Colonic mucosa (tissue), 4 donors: ENCODE measurements around the gene ATP9B. TPM values are rescaled to one million over a fixed set of nuclear protein-coding genes. Genes with fewer than 3 reads are reported as not detected.

Source experiments
- DNase-seq: peaks from one replicate; pipeline ENCODE4 v3.0.0-alpha.2; 2020
- H3K27ac ChIP-seq: fragments of 200-600 bp; one replicate; pipeline ENCODE4 v1.8.0; 2021
- H3K27me3 ChIP-seq: fragments of 200-600 bp; one replicate; pipeline ENCODE4 v1.8.0; 2021
- H3K36me3 ChIP-seq: fragments of 200-600 bp; one replicate; pipeline ENCODE4 v1.8.0; 2021
- H3K4me1 ChIP-seq: fragments of 200-600 bp; one replicate; pipeline ENCODE4 v1.8.0; 2021; ENCODE audit warnings: mild to moderate bottlenecking
- H3K4me3 ChIP-seq: fragments of 200-600 bp; one replicate; pipeline ENCODE4 v1.8.0; 2021
- H3K9ac ChIP-seq, 2 donors: one replicate each; pipeline ENCODE4 v1.7.0; 2013; ENCODE audit warnings: control low read depth in 2 of 2, low read depth in 2 of 2, low read length in 2 of 2
- H3K9me3 ChIP-seq: fragments of 200-600 bp; one replicate; pipeline ENCODE4 v1.8.0; 2021
- intact Hi-C: fragments of 100-400 bp; cut with DNase I; formaldehyde crosslinking; loops from one replicate; pipeline ENCODE4 v1.14.1; 2022
- total RNA-seq, 2 donors: library from RNA; stranded (reverse); fragmentation: NEBNext Ultra II Directional in 1 of 2; extraction: Animal tissue kit (Norgen Biotek cat#: 25700) in 1 of 2; gene quantifications; one replicate each; pipeline ENCODE4 v1.2.1, GENCODE V29; 2021
- TF ChIP-seq, protein P1 (sequence below): fragments of 200-600 bp; IDR thresholded peaks from one replicate; pipeline ENCODE4 v1.8.0; 2022; ENCODE audit warnings: antibody characterized with exemption, mild to moderate bottlenecking
- donor health status: healthy.
- donor health status: DM: no; HTN: no; CAD: no.
- donor health status: DM: no; HTN: no; CAD: no.

ATP9B gene
- total RNA-seq, 2 donors from 2014 or later: 20.4 to 30.3 TPM

DNA sequence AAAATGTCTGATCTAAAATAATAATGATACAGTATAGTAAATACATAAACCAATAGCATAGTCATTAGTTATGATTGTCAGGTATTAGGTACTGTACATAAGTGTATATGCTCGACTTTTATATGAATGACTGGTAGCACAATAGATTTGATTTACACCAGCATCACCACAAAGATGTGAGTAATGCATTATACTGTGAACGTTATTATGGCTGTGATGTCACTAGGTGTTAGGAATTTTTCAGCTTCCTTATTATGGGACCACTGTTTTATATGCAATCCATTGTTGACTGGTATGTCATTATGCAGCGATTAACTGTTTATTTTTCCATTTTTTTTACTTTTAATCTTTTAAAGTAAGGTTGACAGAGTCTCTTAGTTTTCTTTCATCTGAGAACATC, 23.7 kb downstream of the ATP9B start:
- Histone ChIP-seq H3K4me3 (no peak overlapping the region), H3K27me3 (no peaks in the 10 kb centered on the region), H3K27ac (no peak overlapping the region), H3K9me3 (no peaks in the 10 kb centered on the region), H3K4me1 (no peaks in the 10 kb centered on the region), H3K36me3 (no peaks in the 10 kb centered on the region), H3K9ac (no peak overlapping the region)
- TF ChIP-seq, protein P1, sequence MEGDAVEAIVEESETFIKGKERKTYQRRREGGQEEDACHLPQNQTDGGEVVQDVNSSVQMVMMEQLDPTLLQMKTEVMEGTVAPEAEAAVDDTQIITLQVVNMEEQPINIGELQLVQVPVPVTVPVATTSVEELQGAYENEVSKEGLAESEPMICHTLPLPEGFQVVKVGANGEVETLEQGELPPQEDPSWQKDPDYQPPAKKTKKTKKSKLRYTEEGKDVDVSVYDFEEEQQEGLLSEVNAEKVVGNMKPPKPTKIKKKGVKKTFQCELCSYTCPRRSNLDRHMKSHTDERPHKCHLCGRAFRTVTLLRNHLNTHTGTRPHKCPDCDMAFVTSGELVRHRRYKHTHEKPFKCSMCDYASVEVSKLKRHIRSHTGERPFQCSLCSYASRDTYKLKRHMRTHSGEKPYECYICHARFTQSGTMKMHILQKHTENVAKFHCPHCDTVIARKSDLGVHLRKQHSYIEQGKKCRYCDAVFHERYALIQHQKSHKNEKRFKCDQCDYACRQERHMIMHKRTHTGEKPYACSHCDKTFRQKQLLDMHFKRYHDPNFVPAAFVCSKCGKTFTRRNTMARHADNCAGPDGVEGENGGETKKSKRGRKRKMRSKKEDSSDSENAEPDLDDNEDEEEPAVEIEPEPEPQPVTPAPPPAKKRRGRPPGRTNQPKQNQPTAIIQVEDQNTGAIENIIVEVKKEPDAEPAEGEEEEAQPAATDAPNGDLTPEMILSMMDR: no peak
- intact Hi-C loops: no loop called here
- no peak for DNase-seq

DNA sequence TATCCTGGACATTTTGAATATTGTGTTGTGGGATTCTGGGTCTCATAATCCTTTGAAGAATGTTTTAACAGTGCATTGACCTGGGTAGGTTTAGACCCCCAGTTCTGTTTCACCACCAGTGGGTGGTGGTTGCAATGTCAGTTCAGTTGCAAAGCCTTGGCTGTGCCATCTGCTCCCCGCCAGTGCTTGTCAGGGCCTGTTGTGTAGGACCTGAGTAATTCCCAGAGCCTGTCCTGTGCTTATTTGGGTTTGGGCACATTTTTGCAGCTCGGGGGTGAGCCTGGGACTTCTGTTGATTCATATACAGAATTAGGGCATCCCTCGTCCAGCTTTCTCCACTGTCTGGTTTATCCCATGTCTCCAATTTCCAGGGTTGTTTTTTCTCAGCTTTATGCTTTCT, 24.8 kb downstream of the ATP9B start:
- H3K27me3 ChIP-seq: no peaks in the 10 kb centered on the region
- no peak overlapping the region for H3K4me3 ChIP-seq
- H3K9me3 ChIP-seq: no peaks in the 10 kb centered on the region
- intact Hi-C loops: no loop called here
- no peak overlapping the region for H3K9ac ChIP-seq
- TF ChIP-seq, protein P1: no peak
- no peak overlapping the region for H3K27ac ChIP-seq
- no peaks in the 10 kb centered on the region for H3K4me1 ChIP-seq
- no peaks in the 10 kb centered on the region for H3K36me3 ChIP-seq
- no peak for DNase-seq

DNA sequence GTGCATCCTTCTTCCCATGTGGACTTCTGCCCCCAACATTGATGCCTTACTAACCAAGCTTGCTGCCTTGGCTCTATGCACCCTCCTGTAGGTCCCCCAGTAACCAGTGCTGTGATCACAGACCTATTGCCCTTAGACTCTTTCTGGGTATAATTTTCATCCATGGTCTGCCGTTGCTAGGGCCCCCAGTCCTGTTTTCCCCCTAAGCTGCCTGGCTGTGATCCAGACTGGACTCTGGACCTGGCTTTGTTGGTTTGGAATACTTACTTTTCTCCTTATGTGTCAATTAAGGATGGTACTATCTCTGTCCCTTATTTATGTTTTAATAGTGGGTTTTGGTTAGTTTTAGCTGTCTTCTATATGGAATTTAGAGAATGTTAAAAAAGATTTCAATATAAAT, 26.0 kb downstream of the ATP9B start:
- DNase-seq: no peak
- no peak overlapping the region for H3K9ac ChIP-seq
- no peak overlapping the region for H3K4me3 ChIP-seq
- no peaks in the 10 kb centered on the region for H3K36me3 ChIP-seq
- H3K27me3 ChIP-seq: no peaks in the 10 kb centered on the region
- TF ChIP-seq, protein P1: no peak
- H3K4me1 ChIP-seq: no peaks in the 10 kb centered on the region
- H3K9me3 ChIP-seq: no peaks in the 10 kb centered on the region
- no peak overlapping the region for H3K27ac ChIP-seq
- intact Hi-C loops: no loop called here

DNA sequence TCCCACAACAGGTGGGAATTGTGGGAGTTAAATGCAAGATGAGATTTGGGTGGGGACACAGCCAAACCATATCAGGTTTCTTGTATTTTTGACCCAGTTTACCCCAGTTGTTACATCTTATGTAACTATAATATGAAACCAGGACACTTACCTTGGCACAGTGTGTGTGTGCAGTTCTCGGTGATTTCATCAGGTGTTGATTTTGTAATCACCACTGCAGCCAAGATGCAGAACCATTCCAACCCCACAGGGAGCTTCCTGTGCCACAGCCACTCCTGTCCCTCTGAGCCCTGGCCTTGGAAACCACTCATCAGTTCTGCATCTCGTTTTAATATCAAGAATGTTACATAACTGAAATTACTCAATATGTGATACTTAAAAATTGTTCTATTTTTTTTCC, 31.8 kb downstream of the ATP9B start:
- H3K4me3 ChIP-seq: no peak overlapping the region
- H3K4me1 ChIP-seq: no peaks in the 10 kb centered on the region
- H3K27ac ChIP-seq: no peak overlapping the region
- DNase-seq: no peak
- no peaks in the 10 kb centered on the region for H3K9me3 ChIP-seq
- no peaks in the 10 kb centered on the region for H3K27me3 ChIP-seq
- H3K9ac ChIP-seq: no peak overlapping the region
- TF ChIP-seq, protein P1: no peak
- intact Hi-C loops: no loop called here
- no peaks in the 10 kb centered on the region for H3K36me3 ChIP-seq

DNA sequence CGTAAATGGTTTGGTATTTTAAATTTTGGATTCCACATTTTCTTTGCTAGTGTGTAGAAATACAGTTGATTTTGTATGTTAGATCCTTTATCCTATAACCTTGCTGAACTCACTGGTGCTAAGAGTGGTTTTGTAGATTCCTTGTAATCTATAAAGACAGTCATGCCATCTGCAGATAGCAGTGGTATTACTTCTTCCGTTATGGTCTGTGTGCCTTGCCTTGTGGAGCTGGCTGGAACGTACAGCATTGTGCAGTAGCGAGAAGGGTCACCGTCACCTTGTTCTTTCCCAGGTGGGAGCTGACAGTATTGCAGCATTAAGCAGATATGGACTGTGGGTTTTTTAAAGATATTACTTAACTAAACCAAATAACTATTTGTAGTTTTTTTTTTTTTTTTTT, 33.7 kb downstream of the ATP9B start:
- no peaks in the 10 kb centered on the region for H3K4me1 ChIP-seq
- intact Hi-C loops: no loop called here
- H3K27ac ChIP-seq: no peak overlapping the region
- no peak overlapping the region for H3K9ac ChIP-seq
- H3K27me3 ChIP-seq: no peaks in the 10 kb centered on the region
- H3K36me3 ChIP-seq: no peaks in the 10 kb centered on the region
- H3K4me3 ChIP-seq: no peak overlapping the region
- no peak for DNase-seq
- H3K9me3 ChIP-seq: no peaks in the 10 kb centered on the region
- TF ChIP-seq, protein P1: no peak

DNA sequence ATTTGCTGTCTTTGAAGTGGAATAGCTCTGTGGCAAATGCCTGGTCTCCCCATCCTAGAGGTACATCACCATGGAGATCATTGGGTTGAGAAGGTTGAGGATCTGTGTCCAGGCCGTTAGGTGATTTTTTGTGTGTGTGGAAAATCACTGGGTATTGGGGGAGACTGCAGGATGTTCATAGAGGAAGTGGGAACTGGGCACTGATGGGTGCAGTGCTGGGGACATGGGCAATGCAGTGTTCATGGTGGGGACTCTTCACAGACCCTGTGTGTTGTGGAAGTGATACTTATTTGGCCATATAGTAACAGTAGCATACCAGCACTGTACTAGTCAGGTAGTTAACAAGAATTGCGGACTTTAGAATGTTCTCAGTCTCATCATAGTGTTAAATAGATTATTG, 34.9 kb downstream of the ATP9B start:
- Histone ChIP-seq H3K27me3 (no peaks in the 10 kb centered on the region), H3K36me3 (no peaks in the 10 kb centered on the region), H3K27ac (no peak overlapping the region), H3K9ac (no peak overlapping the region), H3K4me3 (no peak overlapping the region), H3K4me1 (no peaks in the 10 kb centered on the region), H3K9me3 (no peaks in the 10 kb centered on the region)
- TF ChIP-seq, protein P1: no peak
- intact Hi-C loops: no loop called here
- no peak for DNase-seq
